Measurements from ENCODE around the gene RYR1.
"Not testable (repeated sequence)": the region's sequence is repeated elsewhere in the genome, so short reads cannot be mapped to it uniquely, and the experiment has no call there.

The RYR1 gene

GRCh38 chr19:38553239-38553638 lies 119.7 kb downstream of the RYR1 start:
- not testable (repeated sequence) for DNase-seq (ENCODE audit: low read depth, low spot score)

GRCh38 chr19:38554676-38555141 lies 121.2 kb downstream of the RYR1 start:
- no peak for DNase-seq (ENCODE audit: low read depth, low spot score)
- no peak overlapping the region for H3K27ac ChIP-seq

More at GRCh38 chr19:38553239-38553638, 119.7 kb downstream of the RYR1 start:
- not testable (repeated sequence) for H3K27ac ChIP-seq

GRCh38 chr19:38555200-38555599 lies 121.7 kb downstream of the RYR1 start:
- DNase-seq (ENCODE audit: low read depth, low spot score): no peak
- H3K27ac ChIP-seq: no peak overlapping the region

GRCh38 chr19:38556521-38557174 lies 123.2 kb downstream of the RYR1 start:
- no peak overlapping the region for H3K27ac ChIP-seq
- DNase-seq (ENCODE audit: low read depth, low spot score): no peak

GRCh38 chr19:38557205-38557799 lies 123.8 kb downstream of the RYR1 start:
- H3K27ac ChIP-seq: no peak overlapping the region
- no peak for DNase-seq (ENCODE audit: low read depth, low spot score)

GRCh38 chr19:38558933-38559332 lies 125.4 kb downstream of the RYR1 start:
- H3K27ac ChIP-seq: peak overlapping the region; percentile 78
- DNase-seq (ENCODE audit: low read depth, low spot score): not testable (repeated sequence)

- peak overlapping the region; percentile 78 for H3K27ac ChIP-seq
- peak; percentile 90 for DNase-seq (ENCODE audit: low read depth, low spot score)
Measured at GRCh38 chr19:38559428-38560401, 126.2 kb downstream of the RYR1 start.

GRCh38 chr19:38561053-38561606 lies 127.6 kb downstream of the RYR1 start:
- H3K27ac ChIP-seq: no peak overlapping the region
- DNase-seq (ENCODE audit: low read depth, low spot score): no peak

GRCh38 chr19:38561658-38562057 lies 128.2 kb downstream of the RYR1 start:
- no peak overlapping the region for H3K27ac ChIP-seq
- no peak for DNase-seq (ENCODE audit: low read depth, low spot score)

GRCh38 chr19:38562096-38562495 lies 128.6 kb downstream of the RYR1 start:
- no peak overlapping the region for H3K27ac ChIP-seq
- no peak for DNase-seq (ENCODE audit: low read depth, low spot score)

- H3K27ac ChIP-seq: no peak overlapping the region
- DNase-seq (ENCODE audit: low read depth, low spot score): no peak
Measured at GRCh38 chr19:38563475-38563874, 130.0 kb downstream of the RYR1 start.

- no peak for DNase-seq (ENCODE audit: low read depth, low spot score)
Measured at GRCh38 chr19:38564981-38565690, 131.6 kb downstream of the RYR1 start.

GRCh38 chr19:38565691-38566105 lies 132.2 kb downstream of the RYR1 start:
- no peak for DNase-seq (ENCODE audit: low read depth, low spot score)
- H3K27ac ChIP-seq: no peak overlapping the region

More at GRCh38 chr19:38564981-38565690, 131.6 kb downstream of the RYR1 start:
- H3K27ac ChIP-seq: no peak overlapping the region

- DNase-seq (ENCODE audit: low read depth, low spot score): no peak
- H3K27ac ChIP-seq: no peak overlapping the region
Measured at GRCh38 chr19:38569368-38569983, 136.0 kb downstream of the RYR1 start.

- no peak overlapping the region for H3K27ac ChIP-seq
- no peak for DNase-seq (ENCODE audit: low read depth, low spot score)
Measured at GRCh38 chr19:38571682-38572081, 138.2 kb downstream of the RYR1 start.

- DNase-seq (ENCODE audit: low read depth, low spot score): no peak
Measured at GRCh38 chr19:38577826-38578225, 144.3 kb downstream of the RYR1 start.

GRCh38 chr19:38579304-38579703 lies 145.8 kb downstream of the RYR1 start:
- peak; percentile 81 for DNase-seq (ENCODE audit: low read depth, low spot score)
- not testable (repeated sequence) for H3K27ac ChIP-seq

More at GRCh38 chr19:38577826-38578225, 144.3 kb downstream of the RYR1 start:
- H3K27ac ChIP-seq: no peak overlapping the region

- H3K27ac ChIP-seq: no peak overlapping the region
- DNase-seq (ENCODE audit: low read depth, low spot score): no peak
Measured at GRCh38 chr19:38580080-38580479, 146.6 kb downstream of the RYR1 start.
